H1 (cell line): ENCODE results near the gene CXCL12.

Experiments
- CHD2 ChIP-seq: IDR thresholded peaks from 2 replicates; pipeline ENCODE4 v1.6.1; 2012; ENCODE audit warnings: low read length, improper control_type of control experiment
- NRF1 ChIP-seq: IDR thresholded peaks from 2 replicates; pipeline ENCODE4 v1.6.1; 2011; ENCODE audit warnings: mild to moderate bottlenecking, low read depth, low read length, improper control_type of control experiment
- USF2 ChIP-seq: IDR thresholded peaks from 2 replicates; pipeline ENCODE4 v1.6.1; 2011; ENCODE audit warnings: low read length, improper control_type of control experiment
- TF ChIP-seq, protein P1 (sequence below), 3 experiments: IDR thresholded peaks; 1 replicate in 2 of 3; 2 replicates in 1 of 3; pipeline versions ENCODE4 v1.5.1 to v1.6.1; 2011; ENCODE audit warnings: low read length in 3 of 3, mild to moderate bottlenecking in 3 of 3, inconsistent platforms in 2 of 3, low read depth in 1 of 3, moderate library complexity in 1 of 3; ENCODE audit not compliant: insufficient read depth in 1 of 3; ENCODE audit errors: control extremely low read depth in 1 of 3

- no peak for TF ChIP-seq CHD2
- no peak for TF ChIP-seq USF2
- TF ChIP-seq, protein P1, sequence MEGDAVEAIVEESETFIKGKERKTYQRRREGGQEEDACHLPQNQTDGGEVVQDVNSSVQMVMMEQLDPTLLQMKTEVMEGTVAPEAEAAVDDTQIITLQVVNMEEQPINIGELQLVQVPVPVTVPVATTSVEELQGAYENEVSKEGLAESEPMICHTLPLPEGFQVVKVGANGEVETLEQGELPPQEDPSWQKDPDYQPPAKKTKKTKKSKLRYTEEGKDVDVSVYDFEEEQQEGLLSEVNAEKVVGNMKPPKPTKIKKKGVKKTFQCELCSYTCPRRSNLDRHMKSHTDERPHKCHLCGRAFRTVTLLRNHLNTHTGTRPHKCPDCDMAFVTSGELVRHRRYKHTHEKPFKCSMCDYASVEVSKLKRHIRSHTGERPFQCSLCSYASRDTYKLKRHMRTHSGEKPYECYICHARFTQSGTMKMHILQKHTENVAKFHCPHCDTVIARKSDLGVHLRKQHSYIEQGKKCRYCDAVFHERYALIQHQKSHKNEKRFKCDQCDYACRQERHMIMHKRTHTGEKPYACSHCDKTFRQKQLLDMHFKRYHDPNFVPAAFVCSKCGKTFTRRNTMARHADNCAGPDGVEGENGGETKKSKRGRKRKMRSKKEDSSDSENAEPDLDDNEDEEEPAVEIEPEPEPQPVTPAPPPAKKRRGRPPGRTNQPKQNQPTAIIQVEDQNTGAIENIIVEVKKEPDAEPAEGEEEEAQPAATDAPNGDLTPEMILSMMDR (IDR thresholded peaks at IDR 0.05; ENCODE audit: control extremely low read depth in 1 of 3, insufficient read depth in 1 of 3, low read depth in 1 of 3, low read length in 3 of 3), result no peak
- no peak for TF ChIP-seq NRF1
Observed at GRCh38 chr10:44357023-44357540, 27.8 kb downstream of the CXCL12 start.
